MCF 10A (cell line): ENCODE data around the gene NEURL4. TPM values are rescaled to one million over a fixed set of nuclear protein-coding genes. Genes with fewer than 3 reads are reported as not detected.

Source experiments
- BruUV-seq: library from RNA; stranded (reverse); fragments of 400-500 nt; replicated peaks from 2 replicates; lab custom pipeline; 2021; lab: Mats Ljungman, UMichigan
- CTCF ChIA-PET: fragments of 300-600 bp; sonication (Branson Sonifier 250); formaldehyde crosslinking; extraction: SDS; loops from one replicate; lab custom pipeline; 2021; ENCODE audit warnings: antibody characterized with exemption, inconsistent platforms; lab: Yijun Ruan, JAX
- POLR2A ChIA-PET: fragments of 300-600, 350-650 bp; sonication (Branson Sonifier 250); formaldehyde crosslinking; extraction: SDS; loops from one replicate; lab custom pipeline; 2020; ENCODE audit warnings: antibody characterized with exemption, inconsistent platforms; lab: Yijun Ruan, JAX
- DNase-seq: peaks from one replicate; pipeline ENCODE4 v3.0.0-alpha.2; 2018; ENCODE audit not compliant: unreplicated experiment
- H3K27ac Mint-ChIP-seq: one replicate; pipeline ENCODE4 v1.8.0; 2022; ENCODE audit warnings: mild to moderate bottlenecking, low read depth, mixed read lengths; ENCODE audit not compliant: unreplicated experiment
- H3K27me3 Mint-ChIP-seq: one replicate; pipeline ENCODE4 v1.8.0; 2022; ENCODE audit warnings: mixed read lengths; ENCODE audit not compliant: insufficient read depth, unreplicated experiment
- H3K36me3 Mint-ChIP-seq: one replicate; pipeline ENCODE4 v1.8.0; 2022; ENCODE audit warnings: mild to moderate bottlenecking, moderate library complexity, mixed read lengths; ENCODE audit not compliant: insufficient read depth, unreplicated experiment
- H3K4me1 Mint-ChIP-seq: one replicate; pipeline ENCODE4 v1.8.0; 2022; ENCODE audit warnings: mixed read lengths; ENCODE audit not compliant: insufficient read depth, unreplicated experiment
- H3K4me3 Mint-ChIP-seq: one replicate; pipeline ENCODE4 v1.8.0; 2022; ENCODE audit warnings: mild to moderate bottlenecking, moderate library complexity, mixed read lengths; ENCODE audit not compliant: unreplicated experiment
- H3K9me3 Mint-ChIP-seq: one replicate; pipeline ENCODE4 v1.8.0; 2022; ENCODE audit warnings: mixed read lengths; ENCODE audit not compliant: unreplicated experiment
- CTCF ChIP-seq: fragments of 200-600 bp; IDR thresholded peaks from one replicate; pipeline ENCODE4 v1.8.0; 2022; ENCODE audit warnings: antibody characterized with exemption, mild to moderate bottlenecking; ENCODE audit not compliant: unreplicated experiment
- intact Hi-C: fragments of 100-400 bp; cut with micrococcal nuclease; formaldehyde crosslinking; loops from 2 replicates; pipeline ENCODE4 v1.14.1; 2022
- total RNA-seq: library from RNA; stranded (reverse); gene quantifications from 2 replicates; pipeline ENCODE4 v1.2.3, GENCODE V29; 2022

Gene NEURL4
- total RNA-seq, 1 experiment from 2014 or later = 39.3 TPM

- peaks cover 48% of the 10 kb centered on the region for H3K36me3 Mint-ChIP-seq
- H3K27me3 Mint-ChIP-seq = no peaks in the 10 kb centered on the region
- H3K4me1 Mint-ChIP-seq = peaks cover 24% of the 10 kb centered on the region
- intact Hi-C loops = no loop called here
- peak within 1 kb of the TSS; percentile 88 for H3K4me3 Mint-ChIP-seq
- ChIA-PET POLR2A (interaction anchor here (0.6 to 0.7 kb wide), 3 partner anchors 22 to 363 kb away, joined by 3 read pairs; no protein-coding TSS in a partner anchor), CTCF (no interaction called here)
- no peaks in the 10 kb centered on the region for H3K9me3 Mint-ChIP-seq
- no TSS peak for BruUV-seq
- H3K27ac Mint-ChIP-seq = peak within 1 kb of the TSS; percentile 90
- DNase-seq = peak; percentile 100
- TF ChIP-seq CTCF = no peak
Measured at GRCh38 chr17:7306911-7307685, 22.0 kb downstream of the NEURL4 start, which contains the start of gene EIF5A. TSS of gene EIF5A (plus strand) at chr17:7307628. CDS start at chr17:7309636, 2,008 bp downstream.

- peaks cover 19% of the 10 kb centered on the region for H3K36me3 Mint-ChIP-seq
- no TSS peak for BruUV-seq
- no peak overlapping the region for H3K27ac Mint-ChIP-seq
- DNase-seq = no peak
- H3K4me1 Mint-ChIP-seq = no peaks in the 10 kb centered on the region
- no peaks in the 10 kb centered on the region for H3K27me3 Mint-ChIP-seq
- TF ChIP-seq CTCF = no peak
- POLR2A ChIA-PET = interaction anchor here (0.6 to 1.5 kb wide), 4 partner anchors 12 to 310 kb away, joined by 3 to 4 read pairs (median 4); no protein-coding TSS in a partner anchor
- intact Hi-C loops = no loop called here
- no peaks in the 10 kb centered on the region for H3K9me3 Mint-ChIP-seq
- CTCF ChIA-PET = no interaction called here
- H3K4me3 Mint-ChIP-seq = no peak overlapping the region
Measured at GRCh38 chr17:7304179-7304578, 25.0 kb downstream of the NEURL4 start.

- Mint-ChIP-seq H3K27me3 (no peaks in the 10 kb centered on the region), H3K4me3 (no peak overlapping the region), H3K36me3 (peaks cover 10% of the 10 kb centered on the region), H3K9me3 (no peaks in the 10 kb centered on the region), H3K27ac (no peak overlapping the region), H3K4me1 (peaks cover 17% of the 10 kb centered on the region)
- ChIA-PET POLR2A (interaction anchor here (0.6 to 2.1 kb wide), 10 partner anchors 11 to 1914 kb away, joined by 3 to 37 read pairs (median 3); partner anchors contain the start of genes GABARAP and SLC2A4), CTCF (interaction anchor here (0.6 to 2.9 kb wide), 28 partner anchors 9 to 375 kb away, joined by 3 to 65 read pairs (median 4); partner anchors contain the start of genes ACAP1, GABARAP, GPS2 and SLC2A4)
- TF ChIP-seq CTCF = peak; percentile 91
- BruUV-seq = no TSS peak
- intact Hi-C loops = loop anchor here (1.0 to 5.0 kb wide), 3 partner anchors 16 to 249 kb away; no protein-coding TSS in a partner anchor
- DNase-seq = peak; percentile 73
Measured at GRCh38 chr17:7296189-7296861, 32.8 kb downstream of the NEURL4 start.
